GM19324 (cell line): Measurements from ENCODE around the gene CNNM4.
"Not testable (repeated sequence)": the region's sequence is repeated elsewhere in the genome, so short reads cannot be mapped to it uniquely, and the experiment has no call there.

Experiments used
- ATAC-seq: cut with Tn5 transposase; IDR thresholded peaks from one replicate; pipeline ENCODE4 v1.9.1; 2021; ENCODE audit warnings: mild to moderate bottlenecking, moderate library complexity; ENCODE audit not compliant: unreplicated experiment, low FRiP score

Gene CNNM4

GRCh38 chr2:96788442-96789244 lies 27.9 kb downstream of the CNNM4 start:
- no peak for ATAC-seq

GRCh38 chr2:96789245-96789617 lies 28.5 kb downstream of the CNNM4 start:
- no peak for ATAC-seq

- no peak for ATAC-seq
Measured at GRCh38 chr2:96792772-96793749, 32.4 kb downstream of the CNNM4 start.

GRCh38 chr2:96795076-96795475 lies 34.4 kb downstream of the CNNM4 start:
- no peak for ATAC-seq

GRCh38 chr2:96796497-96796896 lies 35.8 kb downstream of the CNNM4 start:
- ATAC-seq, result not testable (repeated sequence)

- no peak for ATAC-seq
Measured at GRCh38 chr2:96797066-96797625, 36.4 kb downstream of the CNNM4 start.

GRCh38 chr2:96798733-96799622 lies 38.3 kb downstream of the CNNM4 start:
- ATAC-seq, result no peak

- no peak for ATAC-seq
Measured at GRCh38 chr2:96799623-96799935, 38.9 kb downstream of the CNNM4 start.

GRCh38 chr2:96800061-96801004 lies 39.6 kb downstream of the CNNM4 start:
- peak; percentile 11 for ATAC-seq

GRCh38 chr2:96801005-96801785 lies 40.5 kb downstream of the CNNM4 start:
- ATAC-seq, result peak; percentile 72

GRCh38 chr2:96801786-96802595 lies 41.3 kb downstream of the CNNM4 start:
- no peak for ATAC-seq

- ATAC-seq, result no peak
Measured at GRCh38 chr2:96802721-96803120, 42.0 kb downstream of the CNNM4 start.

GRCh38 chr2:96804986-96805385 lies 44.3 kb downstream of the CNNM4 start:
- ATAC-seq, result no peak

GRCh38 chr2:96805946-96806345 lies 45.2 kb downstream of the CNNM4 start:
- ATAC-seq, result not testable (repeated sequence)

- peak; percentile 48 for ATAC-seq
Measured at GRCh38 chr2:96806468-96807126, 45.9 kb downstream of the CNNM4 start.

GRCh38 chr2:96807127-96807471 lies 46.4 kb downstream of the CNNM4 start:
- no peak for ATAC-seq

GRCh38 chr2:96808176-96808837 lies 47.6 kb downstream of the CNNM4 start:
- no peak for ATAC-seq
